Measurements from ENCODE around the gene SLC37A1.
A peak's percentile ranks its signal among the peaks of the same experiment; 100 is the strongest.
"Not testable (repeated sequence)": the region's sequence is repeated elsewhere in the genome, so short reads cannot be mapped to it uniquely, and the experiment has no call there.

Gene SLC37A1

DNA sequence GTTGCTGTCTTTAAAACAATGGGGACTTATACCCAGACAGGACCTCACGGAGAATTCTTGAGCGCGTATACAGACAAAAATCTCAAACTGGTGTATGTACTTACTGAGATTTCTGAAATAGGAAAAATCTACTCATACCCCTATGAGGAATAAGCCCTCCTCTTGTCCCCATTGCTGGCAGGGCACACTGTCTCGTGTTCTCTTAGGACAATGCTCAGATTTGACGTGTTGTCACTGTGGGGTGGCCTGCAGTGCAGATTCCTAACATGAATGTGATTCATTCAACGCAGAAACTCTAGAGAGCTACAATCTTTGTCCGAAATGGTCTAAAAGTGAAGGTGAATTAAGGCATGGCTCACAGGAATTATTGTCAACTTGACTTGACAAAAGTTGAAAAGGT lies 108.6 kb downstream of the SLC37A1 start:
- no peak for TF ChIP-seq CTCF (conservative IDR thresholded peaks at IDR 0.05)
- no peak overlapping the region for H3K27ac ChIP-seq

DNA sequence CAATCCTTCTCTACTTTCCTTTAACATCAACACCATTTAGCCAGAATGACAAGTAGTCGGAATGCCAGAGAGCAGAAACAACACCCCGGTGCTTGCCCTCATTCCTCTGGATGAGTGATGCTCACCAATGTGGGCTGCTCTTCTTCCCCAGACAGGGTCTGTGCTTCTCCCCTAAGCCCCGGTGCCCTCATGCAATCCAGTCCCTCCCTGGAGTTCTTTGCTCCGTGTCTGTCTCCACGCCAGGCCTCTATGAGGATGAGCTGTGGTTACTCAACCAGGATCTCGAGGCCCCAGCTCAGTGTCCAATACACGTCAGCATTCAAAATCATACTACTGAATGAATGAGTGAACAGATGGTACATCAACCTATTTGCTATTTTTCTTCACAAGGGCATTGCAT lies 110.0 kb downstream of the SLC37A1 start:
- H3K27ac ChIP-seq, result peak overlapping the region; percentile 81
- TF ChIP-seq CTCF (conservative IDR thresholded peaks at IDR 0.05), result no peak

DNA sequence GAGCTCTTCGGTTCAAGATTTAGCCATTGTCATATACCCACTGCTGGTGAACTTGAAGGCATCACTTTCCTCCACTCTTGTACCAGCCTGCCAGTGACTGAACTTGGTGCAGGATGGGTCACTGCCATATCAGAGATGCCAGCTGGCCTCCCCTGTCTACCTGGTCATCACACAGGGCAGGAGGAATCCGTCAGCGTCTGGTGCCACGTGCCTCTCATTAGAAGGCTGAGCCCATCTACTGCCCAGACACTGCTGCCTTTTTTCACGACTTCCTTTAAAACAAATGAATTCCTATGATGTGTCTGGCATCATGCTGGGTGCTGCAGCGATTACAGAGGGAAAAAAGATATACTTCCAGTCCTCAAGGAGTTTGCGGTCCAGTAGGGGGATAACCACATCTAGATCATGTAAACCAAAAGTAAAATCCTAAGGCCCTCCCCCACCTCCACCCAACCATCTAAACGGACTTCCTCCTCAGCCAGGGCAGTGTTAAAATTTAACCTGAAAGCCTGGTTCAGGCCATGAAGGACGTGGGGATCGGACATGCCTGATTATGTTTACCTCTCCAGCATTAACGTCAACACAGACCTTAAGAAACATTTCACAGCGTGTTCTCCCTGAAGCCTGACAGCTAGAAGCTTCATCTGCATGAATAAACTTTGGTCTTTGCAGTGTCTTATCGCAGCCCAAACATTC lies 110.6 kb downstream of the SLC37A1 start:
- TF ChIP-seq CTCF (conservative IDR thresholded peaks at IDR 0.05), result 0 out of 2 replicates have a peak, but pooled peaks have one; percentile 10
- H3K27ac ChIP-seq, result peak overlapping the region; percentile 81

- TF ChIP-seq CTCF (conservative IDR thresholded peaks at IDR 0.05), result no peak
- peak overlapping the region; percentile 81 for H3K27ac ChIP-seq
Observed at GRCh38 chr21:42624936-42625335, 111.3 kb downstream of the SLC37A1 start.

DNA sequence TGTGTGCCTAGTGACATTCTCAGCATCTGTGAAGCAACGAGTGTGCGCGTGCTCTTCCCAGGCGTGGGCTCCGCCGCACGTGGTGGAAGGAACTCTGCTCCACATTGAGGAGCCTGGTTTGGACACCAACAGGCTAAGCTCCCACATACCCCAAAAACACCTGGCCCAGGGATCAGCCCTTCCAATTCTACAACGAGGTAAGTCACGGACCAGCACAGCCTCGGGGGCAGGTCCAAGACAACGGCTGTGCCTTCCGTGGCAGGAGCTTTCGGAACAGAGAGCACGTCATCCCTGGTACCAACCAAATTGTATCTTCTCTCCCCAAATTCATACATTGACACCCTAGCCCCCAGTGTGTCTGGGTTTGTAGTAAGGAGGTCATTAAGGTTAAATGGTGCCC lies 112.5 kb downstream of the SLC37A1 start:
- TF ChIP-seq CTCF (conservative IDR thresholded peaks at IDR 0.05), result no peak
- H3K27ac ChIP-seq, result peak overlapping the region; percentile 81; the same call in 1 of the 2 replicates

GRCh38 chr21:42627527-42628289 lies 114.1 kb downstream of the SLC37A1 start:
- no peak overlapping the region for H3K27ac ChIP-seq
- TF ChIP-seq CTCF (conservative IDR thresholded peaks at IDR 0.05), result no peak

- H3K27ac ChIP-seq, result not testable (repeated sequence)
Observed at GRCh38 chr21:42628466-42629061, 114.9 kb downstream of the SLC37A1 start.
